Cardiac muscle cell (in vitro differentiated cells and primary cell): ENCODE data around the gene FAM78B. TPM values are rescaled to one million over a fixed set of nuclear protein-coding genes. Genes with fewer than 3 reads are reported as not detected.

Experiments
- DNase-seq, 2 donors: peaks; one replicate each; pipeline versions ENCODE4 v3.0.0 to v3.0.0-alpha.2; 2010 to 2017; ENCODE audit warnings: low read depth in 1 of 2, low spot score in 1 of 2
- H3K27ac ChIP-seq: fragments of 200-600 bp; sonication (generic); 2 replicates; pipeline ENCODE4 v1.5.1; 2016
- H3K27me3 ChIP-seq: fragments of 200-600 bp; sonication (generic); 2 replicates; pipeline ENCODE4 v1.6.0; 2016; ENCODE audit warnings: control low read depth
- H3K36me3 ChIP-seq: fragments of 200-600 bp; sonication (generic); 2 replicates; pipeline ENCODE4 v1.5.1; 2016; ENCODE audit warnings: control low read depth
- H3K4me1 ChIP-seq: fragments of 200-600 bp; sonication (generic); 2 replicates; pipeline ENCODE4 v1.8.1; 2017; ENCODE audit warnings: low read depth, mild to moderate bottlenecking, mixed run types
- H3K4me3 ChIP-seq: fragments of 200-600 bp; sonication (generic); 2 replicates; pipeline ENCODE4 v1.5.1; 2016; ENCODE audit warnings: mild to moderate bottlenecking
- H3K9me3 ChIP-seq: fragments of 200-600 bp; sonication (generic); 2 replicates; pipeline ENCODE4 v1.5.1; 2017; ENCODE audit warnings: low read depth, mild to moderate bottlenecking, control low read depth
- CTCF ChIP-seq: IDR thresholded peaks from 2 replicates; pipeline ENCODE4 v1.5.1; 2012; ENCODE audit warnings: low read depth, mild to moderate bottlenecking, low read length
- polyA plus RNA-seq: library from polyadenylated mRNA; unstranded; fragments of >200 nt; fragmentation: Nextera tagmentation; extraction: Ambion mirVana; gene quantifications from 2 replicates; pipeline ENCODE4 v1.2.1, GENCODE V29; 2016
- total RNA-seq: library from RNA; depleted of rRNA; stranded (reverse); fragments of >200 nt; gene quantifications from 2 replicates; pipeline ENCODE4 v1.2.3, GENCODE V29; 2016

The FAM78B gene
- total and polyA plus RNA-seq, 2 experiments from 2014 or later: 0.06 to 0.57 TPM

- Histone ChIP-seq H3K4me3 (no peak overlapping the region), H3K27me3 (peaks cover 33% of the 10 kb centered on the region), H3K9me3 (no peaks in the 10 kb centered on the region), H3K36me3 (no peaks in the 10 kb centered on the region), H3K4me1 (peaks cover 6% of the 10 kb centered on the region), H3K27ac (no peak overlapping the region)
- TF ChIP-seq CTCF: no peak
- no peak for DNase-seq
Measured at GRCh38 chr1:166170726-166171125, 3.9 kb upstream of the FAM78B start.

DNA sequence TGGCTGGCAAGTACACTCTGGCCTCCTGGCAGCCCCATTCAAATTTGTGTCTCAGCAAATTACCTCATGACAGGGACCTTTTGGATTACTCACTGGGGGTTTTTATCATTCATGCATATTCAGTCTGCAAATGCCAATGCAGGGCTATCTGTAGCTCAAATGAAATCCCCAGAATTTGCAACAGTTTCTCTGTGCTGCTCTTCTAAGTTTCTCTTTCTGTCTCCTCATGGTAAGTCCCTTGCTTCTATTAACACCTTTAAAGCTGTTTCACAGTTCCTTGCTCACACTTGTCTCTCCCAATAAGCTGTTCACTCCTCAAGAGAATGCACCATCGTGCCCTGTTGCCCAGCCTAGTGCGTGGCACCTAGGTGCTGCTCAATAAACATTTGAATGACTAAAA lies 3.3 kb upstream of the FAM78B start:
- no peak for TF ChIP-seq CTCF
- Histone ChIP-seq H3K27ac (no peak overlapping the region), H3K9me3 (no peaks in the 10 kb centered on the region), H3K4me3 (no peak overlapping the region), H3K36me3 (no peaks in the 10 kb centered on the region), H3K4me1 (peaks cover 6% of the 10 kb centered on the region), H3K27me3 (peaks cover 39% of the 10 kb centered on the region)
- DNase-seq: no peak

DNA sequence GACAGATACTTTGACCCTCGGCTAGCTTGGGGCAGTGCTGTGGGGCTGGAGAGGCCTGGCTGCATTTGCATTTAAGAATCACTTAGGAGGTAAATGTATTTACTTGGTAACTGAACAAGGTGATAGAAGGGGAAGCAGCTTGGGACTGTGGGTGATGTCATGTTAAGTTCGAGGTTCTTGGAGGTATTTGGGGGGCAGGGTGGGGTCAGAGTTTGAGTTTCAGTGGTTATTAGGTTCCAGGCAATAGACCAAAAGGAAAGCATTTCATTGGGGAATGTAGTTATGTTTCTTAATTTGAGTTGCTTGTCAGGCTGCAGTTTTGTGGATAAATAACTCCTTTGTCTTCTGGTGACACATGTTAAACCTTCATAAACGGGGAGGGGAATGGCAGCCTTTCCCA lies 2.4 kb upstream of the FAM78B start:
- Histone ChIP-seq H3K9me3 (no peaks in the 10 kb centered on the region), H3K4me3 (no peak overlapping the region), H3K4me1 (peaks cover 6% of the 10 kb centered on the region), H3K36me3 (no peaks in the 10 kb centered on the region), H3K27ac (no peak overlapping the region), H3K27me3 (peaks cover 48% of the 10 kb centered on the region)
- no peak for DNase-seq
- no peak for TF ChIP-seq CTCF

DNA sequence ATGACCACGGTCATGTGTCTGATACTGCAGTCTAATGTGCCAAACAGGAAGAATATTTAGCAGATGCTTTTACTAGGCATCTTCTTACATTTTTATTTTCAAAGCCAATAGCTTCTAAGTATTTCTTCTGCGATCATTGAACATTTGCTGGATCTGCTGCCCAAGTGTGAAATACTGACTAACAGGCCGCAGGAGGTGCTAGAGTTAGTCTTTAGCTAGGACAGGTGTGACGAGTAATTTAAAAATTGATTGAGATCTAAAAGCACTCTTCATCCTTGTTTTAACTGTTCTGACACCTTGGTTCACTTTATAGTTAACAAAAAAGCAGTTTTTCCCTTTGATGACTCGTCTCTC lies 748 bp upstream of the FAM78B start:
- H3K36me3 ChIP-seq: no peaks in the 10 kb centered on the region
- DNase-seq: no peak
- peaks cover 6% of the 10 kb centered on the region for H3K4me1 ChIP-seq
- no peaks in the 10 kb centered on the region for H3K9me3 ChIP-seq
- no peak overlapping the region for H3K27ac ChIP-seq
- H3K27me3 ChIP-seq: peaks cover 64% of the 10 kb centered on the region
- no peak for TF ChIP-seq CTCF
- H3K4me3 ChIP-seq: peak overlapping the region; percentile 90

DNA sequence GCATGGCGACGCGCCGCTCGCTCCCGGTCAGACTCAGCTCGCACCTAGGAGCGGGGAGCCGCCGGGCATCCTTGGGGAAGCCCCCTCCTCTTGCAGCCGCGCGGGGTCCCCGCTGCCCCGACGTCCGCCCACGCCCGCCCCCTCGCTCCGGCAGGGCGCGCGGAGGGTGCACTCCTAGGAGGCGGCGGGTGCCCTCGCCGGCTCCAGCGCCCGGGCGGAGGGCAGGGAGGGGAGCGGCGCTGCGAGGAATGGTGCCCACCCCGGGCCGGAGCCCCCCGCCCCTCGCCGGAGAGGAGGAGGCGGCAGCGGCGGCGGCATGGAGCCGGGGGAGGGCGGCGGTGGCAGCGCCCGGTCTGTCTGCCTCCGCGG lies 488 bp downstream of the FAM78B start:
- Histone ChIP-seq H3K9me3 (no peaks in the 10 kb centered on the region), H3K27ac (no peak overlapping the region), H3K27me3 (peaks cover 73% of the 10 kb centered on the region), H3K4me1 (peaks cover 6% of the 10 kb centered on the region), H3K4me3 (peak overlapping the region; percentile 90), H3K36me3 (no peaks in the 10 kb centered on the region)
- no peak for DNase-seq
- TF ChIP-seq CTCF: no peak
